Body of pancreas (tissue), 4 donors: ENCODE measurements around the gene MNT. TPM values are rescaled to one million over a fixed set of nuclear protein-coding genes. Genes with fewer than 3 reads are reported as not detected.
A peak's percentile ranks its signal among the peaks of the same experiment; 100 is the strongest.

Experiments
- ATAC-seq: fragments of 150-250 bp; one replicate; pipeline ENCODE4 v1.9.1; 2016
- DNase-seq, 4 donors: peaks; one replicate each; pipeline ENCODE4 v3.0.0-alpha.2; 2019
- H3K27ac ChIP-seq, 4 donors: fragments of 200-600 bp; sonication (generic); 1 replicate in 3 of 4; 2 replicates in 1 of 4; pipeline versions ENCODE4 v1.5.1 to v1.6.1; 2016 to 2019; ENCODE audit warnings: mild to moderate bottlenecking in 1 of 4, mixed read lengths in 1 of 4, moderate library complexity in 1 of 4
- H3K27me3 ChIP-seq, 2 donors: fragments of 200-600 bp; sonication (generic); one replicate each; pipeline ENCODE4 v1.6.0; 2016; ENCODE audit warnings: mild to moderate bottlenecking in 1 of 2
- H3K36me3 ChIP-seq, 2 donors: fragments of 200-600 bp; sonication (generic); replicated peaks in 1 of 2; 2 replicates each; pipeline ENCODE4 v1.5.1; 2016; ENCODE audit warnings: low read depth in 2 of 2; ENCODE audit not compliant: insufficient read depth in 1 of 2
- H3K4me1 ChIP-seq: fragments of 200-600 bp; sonication (generic); one replicate; pipeline ENCODE4 v1.6.0; 2016
- H3K4me3 ChIP-seq, 2 donors: fragments of 200-600 bp; sonication (generic); 1 replicate in 1 of 2; 2 replicates in 1 of 2; pipeline ENCODE4 v1.5.1; 2016 to 2019
- H3K9me3 ChIP-seq, 3 donors: fragments of 200-600 bp; sonication (generic); 1 replicate in 2 of 3; 2 replicates in 1 of 3; pipeline ENCODE4 v1.5.1; 2016
- CTCF ChIP-seq, 7 experiments: fragments of 450-650 bp in 4 of 7; fragments of 200-600 bp in 3 of 7; sonication (generic) in 3 of 7; IDR thresholded peaks; one replicate each; pipeline ENCODE4 v1.5.1; 2016 to 2019; ENCODE audit warnings: antibody characterized with exemption in 7 of 7
- POLR2A ChIP-seq, 3 donors: fragments of 450-650 bp; IDR thresholded peaks; one replicate each; pipeline ENCODE4 v1.6.1; 2016; ENCODE audit warnings: antibody characterized with exemption in 3 of 3, mild to moderate bottlenecking in 2 of 3
- WGBS, 2 donors: methylation state at CpG; one replicate each; pipeline ENCODE4 v1.1.5; 2017; 5-methylcytosine and 5-hydroxymethylcytosine counted together
- intact Hi-C: fragments of 100-400 bp; cut with DNase I; formaldehyde crosslinking; loops from one replicate; pipeline ENCODE4 v1.15.1; 2023
- total RNA-seq, 2 donors: library from RNA; depleted of rRNA; stranded (reverse); fragments of >200 nt; gene quantifications; one replicate each; pipeline ENCODE4 v1.1.0, GENCODE V29; 2016

The MNT gene
- total RNA-seq, 2 donors from 2014 or later = 5.4 to 12.2 TPM

- TF ChIP-seq CTCF (IDR thresholded peaks at IDR 0.05) = no peak
- TF ChIP-seq POLR2A (IDR thresholded peaks at IDR 0.05) = no peak
- Histone ChIP-seq H3K9me3 (no peaks in the 10 kb centered on the region), H3K4me1 (peaks cover 9% of the 10 kb centered on the region), H3K4me3 (no peak overlapping the region), H3K36me3 (peaks cover 0 to 4% of the 10 kb centered on the region in 2 donors), H3K27ac (no peak overlapping the region), H3K27me3 (no peaks in the 10 kb centered on the region)
- intact Hi-C loops = no loop called here
- 94 to 97% methylated on average over 17 to 18 of the region's 19 CpGs for WGBS, 2 donors
- DNase-seq = no peak
- no peak for ATAC-seq
Measured at GRCh38 chr17:2362416-2362815, 38.4 kb downstream of the MNT start.

- TF ChIP-seq POLR2A (IDR thresholded peaks at IDR 0.05) (no peak), CTCF (IDR thresholded peaks at IDR 0.05) (no peak)
- peaks cover 9% of the 10 kb centered on the region for H3K4me1 ChIP-seq
- 94 to 97% methylated on average over 8 to 19 of the region's 20 CpGs for WGBS, 2 donors
Measured at GRCh38 chr17:2362016-2362415, 38.8 kb downstream of the MNT start.

GRCh38 chr17:2361010-2361760 is 39.7 kb downstream of the MNT start:
- ATAC-seq = no peak
- no peak overlapping the region for H3K4me3 ChIP-seq
- H3K27ac ChIP-seq = peak overlapping the region in 1 of 4 donors; percentile 6
- TF ChIP-seq POLR2A (IDR thresholded peaks at IDR 0.05) (no peak), CTCF (IDR thresholded peaks at IDR 0.05) (no peak)
- H3K27me3 ChIP-seq = no peaks in the 10 kb centered on the region
- DNase-seq = peak in 1 of 4 donors; percentile 20
- H3K4me1 ChIP-seq = peaks cover 9% of the 10 kb centered on the region
- peaks cover 0 to 4% of the 10 kb centered on the region in 2 donors for H3K36me3 ChIP-seq
- intact Hi-C loops = no loop called here
- WGBS, 2 donors = 62 to 72% methylated on average over 20 of the region's 21 CpGs
- no peaks in the 10 kb centered on the region for H3K9me3 ChIP-seq

More at GRCh38 chr17:2362016-2362415, 38.8 kb downstream of the MNT start:
- ATAC-seq = no peak
- Histone ChIP-seq H3K36me3 (peaks cover 0 to 4% of the 10 kb centered on the region in 2 donors), H3K4me3 (no peak overlapping the region), H3K27ac (peak overlapping the region in 1 of 4 donors; percentile 6), H3K27me3 (no peaks in the 10 kb centered on the region), H3K9me3 (no peaks in the 10 kb centered on the region)
- intact Hi-C loops = no loop called here
- DNase-seq = no peak

- H3K4me1 ChIP-seq = peaks cover 11% of the 10 kb centered on the region
- no peaks in the 10 kb centered on the region for H3K9me3 ChIP-seq
- no peak for TF ChIP-seq POLR2A (IDR thresholded peaks at IDR 0.05)
- no peak for TF ChIP-seq CTCF (IDR thresholded peaks at IDR 0.05)
- intact Hi-C loops = no loop called here
- no peaks in the 10 kb centered on the region for H3K27me3 ChIP-seq
- ATAC-seq (no peak), DNase-seq (no peak)
- H3K36me3 ChIP-seq = peaks cover 0 to 3% of the 10 kb centered on the region in 2 donors
- H3K27ac ChIP-seq = no peak overlapping the region
- WGBS, 2 donors = 89 to 95% methylated on average over 10 of the region's 10 CpGs
- no peak overlapping the region for H3K4me3 ChIP-seq
Measured at GRCh38 chr17:2357931-2358434, 42.9 kb downstream of the MNT start.
